Inflammatory macrophage treated with lipopolysaccharide for 1 hour (primary cell): ENCODE results near the gene AP3S2.
"Not testable (repeated sequence)": the region's sequence is repeated elsewhere in the genome, so short reads cannot be mapped to it uniquely, and the experiment has no call there.

Source experiments
- DNase-seq, 2 donors: peaks; one replicate each; pipeline ENCODE4 v3.0.0-alpha.2; 2020 to 2022

The AP3S2 gene

DNA sequence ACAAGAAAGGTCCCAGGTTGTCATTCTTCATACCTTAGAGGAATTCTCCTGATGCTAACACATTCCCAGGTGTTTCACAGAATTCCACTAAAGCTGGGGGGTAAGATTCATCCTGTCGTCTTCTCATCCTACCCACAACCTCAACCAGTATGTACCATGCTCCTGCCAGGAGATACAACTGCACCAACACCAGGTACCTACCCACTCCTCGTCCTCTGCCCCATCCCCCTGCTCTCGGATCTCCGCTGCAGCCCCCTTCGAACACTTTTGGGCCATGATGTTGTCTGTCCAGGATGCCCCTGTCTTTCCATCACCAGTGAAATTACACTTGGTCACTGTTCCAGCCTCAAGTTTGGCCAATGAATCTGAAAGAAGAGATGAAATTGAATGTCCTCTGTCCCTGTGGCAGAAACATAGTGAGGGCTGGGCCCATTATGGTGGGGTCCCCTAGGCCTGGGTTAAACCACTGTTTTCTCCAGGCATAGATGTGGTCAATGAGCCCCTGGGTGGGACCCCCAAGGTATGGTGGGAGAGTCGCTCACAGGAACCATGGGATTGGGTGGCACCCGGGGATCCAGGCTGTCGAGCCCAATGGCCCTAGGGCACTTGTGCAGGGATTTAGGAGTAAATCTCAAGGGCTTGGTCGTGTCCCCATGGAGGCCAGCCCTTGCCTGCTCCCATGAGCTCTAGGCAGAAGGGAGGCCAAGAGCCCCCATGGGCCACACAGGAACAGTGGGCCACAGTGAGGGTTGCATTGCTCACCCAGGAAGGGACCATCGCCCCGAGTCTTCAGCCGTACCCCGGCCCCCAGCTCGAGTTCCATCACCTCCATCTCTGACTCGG is 9.4 kb upstream of the AP3S2 start:
- no peak for DNase-seq

- no peak for DNase-seq
Measured at GRCh38 chr15:89900849-89901248, 7.1 kb upstream of the AP3S2 start.

GRCh38 chr15:89899951-89900567 is 6.3 kb upstream of the AP3S2 start:
- DNase-seq = no peak

- DNase-seq = peak; percentile 58 to 79
Measured at GRCh38 chr15:89899295-89899945, 5.6 kb upstream of the AP3S2 start.

DNA sequence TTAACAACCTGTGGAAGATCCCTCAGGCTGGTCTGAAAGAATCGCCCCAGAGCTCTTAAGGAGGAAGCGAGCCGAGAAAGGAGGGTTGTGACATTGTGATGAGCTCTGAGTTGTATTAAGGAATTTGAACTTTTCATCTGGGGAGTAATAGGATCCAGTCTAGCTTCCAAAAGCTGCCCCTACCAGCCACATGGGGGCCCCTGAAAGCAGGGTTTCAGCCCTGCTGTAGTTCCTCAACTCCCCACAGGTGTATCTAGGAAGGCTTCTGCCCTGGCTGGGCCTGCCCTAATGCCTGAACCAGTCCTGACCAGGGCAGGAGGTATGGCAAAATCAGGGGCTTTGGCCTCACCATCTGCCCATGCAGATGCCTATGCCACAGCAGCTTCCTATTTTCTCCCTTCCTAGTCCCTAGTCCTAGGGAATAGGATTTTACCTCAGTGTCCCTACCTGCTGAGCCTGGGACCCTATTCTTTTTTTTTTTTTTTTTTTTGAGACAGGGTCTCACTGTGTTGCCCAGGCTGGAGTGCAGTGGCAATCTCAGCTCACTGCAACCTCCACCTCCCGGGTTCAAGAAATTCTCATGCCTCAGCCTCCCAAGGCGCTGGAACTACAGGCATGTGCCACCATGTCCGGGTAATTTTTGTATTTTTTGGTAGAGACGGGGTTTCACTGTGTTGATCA is 5.0 kb upstream of the AP3S2 start:
- DNase-seq = no peak

- no peak for DNase-seq
Measured at GRCh38 chr15:89898146-89898545, 4.4 kb upstream of the AP3S2 start.

GRCh38 chr15:89893027-89893426 is 767 bp downstream of the AP3S2 start:
- peak; percentile 83 to 89 for DNase-seq

GRCh38 chr15:89888214-89888804 is 5.5 kb downstream of the AP3S2 start:
- peak; percentile 51 to 70 for DNase-seq

DNA sequence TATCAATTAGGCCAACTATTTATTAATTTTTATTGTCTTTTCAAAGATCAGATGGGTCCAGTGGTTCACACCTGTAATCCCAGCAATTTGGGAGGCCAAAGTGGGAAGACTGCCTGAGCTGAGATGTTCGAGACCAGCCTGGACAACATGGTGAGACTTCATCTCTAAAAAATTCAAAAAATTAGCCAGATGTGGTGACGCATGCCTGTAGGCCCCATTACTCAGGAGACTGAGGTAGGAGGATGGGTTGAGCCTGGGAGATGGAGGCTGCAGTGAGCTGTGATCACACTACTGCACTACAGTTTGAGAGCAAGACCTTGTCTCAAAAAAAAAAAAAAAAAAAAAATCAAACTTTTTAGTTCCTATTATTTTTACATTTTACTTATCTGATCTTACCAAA is 8.2 kb downstream of the AP3S2 start:
- no peak for DNase-seq

- not testable (repeated sequence) for DNase-seq
Measured at GRCh38 chr15:89885179-89885578, 8.6 kb downstream of the AP3S2 start.

DNA sequence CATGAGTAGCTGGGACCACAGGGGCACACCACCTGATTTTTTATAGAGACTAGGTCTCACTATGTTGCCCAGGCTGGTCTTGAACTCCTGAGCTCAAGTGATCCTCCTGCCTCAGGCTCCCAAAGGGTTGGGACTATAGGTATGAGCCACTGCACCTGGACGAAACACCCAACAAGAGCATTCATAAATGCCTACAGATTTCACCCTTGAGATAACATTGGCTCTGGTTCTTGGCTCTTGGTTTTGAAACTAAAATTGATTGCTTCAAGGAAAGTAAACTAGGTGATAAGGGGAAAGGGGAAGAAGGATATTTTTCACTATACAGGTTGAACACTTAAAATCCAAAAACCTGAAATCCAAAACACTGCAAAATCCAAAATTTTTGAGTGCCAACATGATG is 10.3 kb downstream of the AP3S2 start:
- DNase-seq = no peak

GRCh38 chr15:89880727-89881126 is 13.1 kb downstream of the AP3S2 start:
- no peak for DNase-seq

DNA sequence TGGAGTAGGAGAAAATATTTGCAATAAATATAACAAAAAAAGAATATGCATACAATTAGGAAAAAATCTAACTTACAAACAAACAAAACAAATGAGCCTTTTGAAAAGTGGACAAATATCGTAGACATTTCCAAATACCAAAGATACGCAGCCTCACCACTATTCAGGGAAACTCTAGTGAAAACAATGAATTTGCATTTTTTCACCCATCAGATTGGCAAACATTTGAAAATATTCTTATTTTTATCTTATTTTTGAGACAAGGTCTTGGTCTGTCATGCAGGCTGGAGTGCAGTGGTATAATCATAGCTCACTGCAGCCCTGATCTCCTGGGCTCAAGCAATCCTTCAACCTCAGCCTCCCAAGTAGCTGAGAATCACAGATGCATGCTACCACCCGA is 15.5 kb downstream of the AP3S2 start:
- DNase-seq = no peak

DNA sequence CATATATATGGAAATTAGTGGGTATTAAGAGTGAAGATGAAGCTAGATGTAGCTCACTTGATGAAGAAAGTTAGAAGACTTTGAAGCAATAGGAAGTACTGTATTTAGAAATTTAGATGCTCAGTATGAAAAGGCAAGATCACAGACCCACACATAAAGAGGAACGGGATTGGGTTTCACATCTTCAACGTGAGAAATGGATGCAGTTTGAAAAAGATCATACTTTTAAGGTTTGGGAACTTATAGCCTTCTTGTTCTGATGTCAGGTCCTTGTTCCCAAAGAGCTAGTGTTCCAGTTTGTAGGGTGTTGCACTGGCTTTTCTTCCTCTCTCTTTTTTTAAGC is 16.7 kb downstream of the AP3S2 start:
- peak; percentile 37 to 49 for DNase-seq

GRCh38 chr15:89876396-89877082 is 17.3 kb downstream of the AP3S2 start:
- peak in 1 of 2 donors; percentile 34 for DNase-seq

DNA sequence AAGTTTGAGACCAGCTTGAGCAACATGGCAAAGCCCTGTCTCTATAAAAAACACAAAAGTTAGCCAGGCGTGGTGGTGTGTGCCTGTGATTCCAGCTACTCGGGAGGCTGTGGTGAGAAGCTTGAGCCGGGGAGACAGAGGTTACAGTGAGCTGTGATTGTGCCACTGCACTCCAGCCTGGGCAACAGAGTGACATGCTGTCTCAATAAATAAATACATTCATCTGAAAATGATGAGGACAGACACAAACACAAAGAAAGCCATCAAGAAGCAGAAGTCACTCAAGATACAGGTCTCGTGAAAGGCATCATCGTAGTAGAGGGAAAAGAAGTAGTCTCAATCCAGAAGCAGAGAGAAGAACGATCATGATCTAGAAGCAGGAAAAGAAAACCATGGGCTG is 18.1 kb downstream of the AP3S2 start:
- no peak for DNase-seq

- peak; percentile 56 to 91 for DNase-seq
Measured at GRCh38 chr15:89874926-89875564, 18.7 kb downstream of the AP3S2 start.

DNA sequence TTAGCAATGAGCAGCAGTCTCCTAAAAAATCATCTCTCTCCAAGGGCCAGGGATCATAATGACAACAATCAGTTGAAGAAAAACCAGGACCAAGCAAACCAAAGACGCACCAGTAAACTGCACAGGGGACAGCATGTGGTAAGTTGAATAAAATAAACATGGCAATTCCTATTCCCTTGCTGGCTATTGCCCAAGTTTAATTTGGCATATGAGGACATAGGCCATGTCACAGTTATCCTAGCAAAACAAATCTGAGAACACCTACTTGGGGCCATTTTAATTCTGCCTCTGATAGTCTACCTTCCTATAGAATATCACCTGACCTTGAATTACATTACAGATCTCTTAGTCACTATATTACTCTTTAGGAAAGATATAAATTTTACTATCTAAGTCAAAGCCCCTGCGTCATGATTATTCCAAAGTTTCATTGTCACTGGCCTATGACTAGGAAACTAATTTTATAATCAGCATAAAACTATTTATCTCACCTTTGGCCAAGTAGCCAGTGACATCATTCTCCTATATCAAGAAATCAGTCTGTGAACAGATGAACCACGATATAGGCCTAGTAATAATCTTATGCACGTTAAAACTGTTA is 23.0 kb downstream of the AP3S2 start:
- DNase-seq = no peak

- peak in 1 of 2 donors; percentile 48 for DNase-seq
Measured at GRCh38 chr15:89870006-89870405, 23.8 kb downstream of the AP3S2 start.

DNA sequence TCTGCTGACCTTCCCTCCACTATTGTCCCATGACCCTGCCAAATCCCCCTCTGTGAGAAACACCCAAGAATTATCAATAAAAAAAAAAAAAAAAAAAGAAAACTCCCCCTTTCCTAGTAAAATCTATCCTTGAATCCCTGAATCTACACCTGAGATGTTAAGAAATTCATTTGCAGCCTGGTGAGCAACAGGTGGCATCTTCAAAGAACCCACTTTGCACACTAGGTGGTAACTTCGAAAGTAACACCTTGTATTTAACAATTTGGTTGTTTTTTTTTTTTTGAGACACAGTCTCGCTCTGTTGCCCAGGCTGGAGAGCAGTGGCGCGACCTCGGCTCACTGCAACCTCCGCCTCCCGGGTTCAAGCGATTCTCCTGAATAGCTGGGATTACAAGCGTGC is 24.3 kb downstream of the AP3S2 start:
- not testable (repeated sequence) for DNase-seq

GRCh38 chr15:89864958-89865739 is 28.6 kb downstream of the AP3S2 start:
- no peak for DNase-seq
